Measurements from ENCODE around the gene TSPAN9.

- TF ChIP-seq CTCF (IDR thresholded peaks at IDR 0.05) (no peak), POLR2AphosphoS5 (IDR thresholded peaks at IDR 0.05; ENCODE audit: low read depth, low read length) (no peak), SIN3A (IDR thresholded peaks at IDR 0.05; ENCODE audit: borderline replicate concordance, insufficient read depth, low read depth, low read length) (no peak)
Measured at GRCh38 chr12:3134526-3135135, 57.5 kb downstream of the TSPAN9 start.
